ENCODE measurements around the gene DDX27.

DDX27 gene

GRCh38 chr20:49279677-49280462, 60.7 kb downstream of the DDX27 start:
- DNase-seq: no peak

GRCh38 chr20:49280463-49281058, 61.3 kb downstream of the DDX27 start:
- no peak for DNase-seq

GRCh38 chr20:49281059-49281912, 62.1 kb downstream of the DDX27 start:
- DNase-seq: no peak

GRCh38 chr20:49281913-49282467, 62.8 kb downstream of the DDX27 start:
- DNase-seq: no peak

- DNase-seq: no peak
Observed at GRCh38 chr20:49282584-49283171, 63.5 kb downstream of the DDX27 start.

GRCh38 chr20:49283176-49283702, 64.0 kb downstream of the DDX27 start:
- no peak for DNase-seq

GRCh38 chr20:49283703-49284625, 64.7 kb downstream of the DDX27 start:
- no peak for DNase-seq

- DNase-seq: no peak
Observed at GRCh38 chr20:49284818-49285217, 65.6 kb downstream of the DDX27 start.

GRCh38 chr20:49285233-49285668, 66.0 kb downstream of the DDX27 start:
- no peak for DNase-seq

- DNase-seq: no peak
Observed at GRCh38 chr20:49285813-49286494, 66.7 kb downstream of the DDX27 start.

- no peak for DNase-seq
Observed at GRCh38 chr20:49286689-49287551, 67.7 kb downstream of the DDX27 start.

GRCh38 chr20:49287555-49288249, 68.5 kb downstream of the DDX27 start:
- no peak for DNase-seq

GRCh38 chr20:49288250-49288751, 69.1 kb downstream of the DDX27 start:
- no peak for DNase-seq

- DNase-seq: no peak
Observed at GRCh38 chr20:49288784-49289696, 69.8 kb downstream of the DDX27 start.

- no peak for DNase-seq
Observed at GRCh38 chr20:49290608-49291191, 71.5 kb downstream of the DDX27 start.

GRCh38 chr20:49291200-49291599, 72.0 kb downstream of the DDX27 start:
- DNase-seq: no peak

GRCh38 chr20:49292010-49292409, 72.8 kb downstream of the DDX27 start:
- no peak for DNase-seq

All from amniotic stem cell (primary cell).